Ecto neural progenitor cell (in vitro differentiated cells): ENCODE data around the gene ADGRG2.

Experiments used
- DNase-seq: peaks from one replicate; pipeline ENCODE4 v3.0.0-alpha.2; 2018; ENCODE audit warnings: low spot score

The ADGRG2 gene

GRCh38 chrX:18949944-18950301, 172.3 kb downstream of the ADGRG2 start:
- DNase-seq = no peak

- DNase-seq = no peak
Measured at GRCh38 chrX:18949291-18949943, 172.9 kb downstream of the ADGRG2 start.

- no peak for DNase-seq
Measured at GRCh38 chrX:18946611-18947010, 175.7 kb downstream of the ADGRG2 start.

GRCh38 chrX:18946157-18946556, 176.1 kb downstream of the ADGRG2 start:
- DNase-seq = no peak

GRCh38 chrX:18945483-18945882, 176.8 kb downstream of the ADGRG2 start:
- no peak for DNase-seq

- no peak for DNase-seq
Measured at GRCh38 chrX:18944482-18944881, 177.8 kb downstream of the ADGRG2 start.

- DNase-seq = no peak
Measured at GRCh38 chrX:18941896-18942295, 180.4 kb downstream of the ADGRG2 start.
